ENCODE data around the gene RALA.
"Not testable (repeated sequence)": the region's sequence is repeated elsewhere in the genome, so short reads cannot be mapped to it uniquely, and the experiment has no call there.

Gene RALA

DNA sequence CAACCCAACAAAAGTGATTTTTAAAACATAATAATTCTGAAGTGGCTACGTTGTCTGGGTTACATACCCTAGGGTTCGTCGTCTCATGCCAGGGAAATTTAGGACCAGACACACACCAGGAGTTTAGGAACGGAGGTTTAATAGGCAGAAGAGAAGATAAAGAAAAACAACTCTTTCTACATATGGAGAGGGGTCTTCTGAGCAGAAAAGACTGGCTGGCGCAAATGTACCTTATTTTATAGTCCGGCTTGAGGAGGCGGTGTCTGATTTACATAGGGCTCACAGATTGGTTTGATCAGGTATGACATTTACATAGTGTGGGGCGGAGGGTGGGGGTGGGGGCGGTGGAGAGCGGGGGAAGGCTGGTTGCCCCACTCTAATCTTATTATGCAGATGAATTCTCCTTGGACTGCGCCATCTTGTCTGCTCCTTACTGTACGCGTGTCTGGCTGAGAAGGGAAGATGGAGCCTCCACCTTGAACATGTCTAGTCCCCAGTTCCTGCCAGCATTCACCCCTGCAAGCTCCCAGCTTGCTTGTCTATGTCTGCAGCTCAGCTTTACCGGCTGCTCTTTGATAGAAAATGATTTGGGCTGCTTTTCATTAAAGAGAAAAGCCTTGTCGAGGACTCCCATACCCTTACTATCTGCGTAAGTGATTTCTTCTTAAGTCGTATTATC, 98.7 kb downstream of the RALA start:
- DNase-seq (ENCODE audit: low read depth in 2 of 2, low spot score in 1 of 2): no peak

- DNase-seq (ENCODE audit: low read depth in 2 of 2, low spot score in 1 of 2): no peak
Measured at GRCh38 chr7:39727231-39728012, 104.0 kb downstream of the RALA start.

GRCh38 chr7:39732837-39733804, 109.7 kb downstream of the RALA start:
- peak; percentile 92 for DNase-seq (ENCODE audit: low read depth in 2 of 2, low spot score in 1 of 2)

DNA sequence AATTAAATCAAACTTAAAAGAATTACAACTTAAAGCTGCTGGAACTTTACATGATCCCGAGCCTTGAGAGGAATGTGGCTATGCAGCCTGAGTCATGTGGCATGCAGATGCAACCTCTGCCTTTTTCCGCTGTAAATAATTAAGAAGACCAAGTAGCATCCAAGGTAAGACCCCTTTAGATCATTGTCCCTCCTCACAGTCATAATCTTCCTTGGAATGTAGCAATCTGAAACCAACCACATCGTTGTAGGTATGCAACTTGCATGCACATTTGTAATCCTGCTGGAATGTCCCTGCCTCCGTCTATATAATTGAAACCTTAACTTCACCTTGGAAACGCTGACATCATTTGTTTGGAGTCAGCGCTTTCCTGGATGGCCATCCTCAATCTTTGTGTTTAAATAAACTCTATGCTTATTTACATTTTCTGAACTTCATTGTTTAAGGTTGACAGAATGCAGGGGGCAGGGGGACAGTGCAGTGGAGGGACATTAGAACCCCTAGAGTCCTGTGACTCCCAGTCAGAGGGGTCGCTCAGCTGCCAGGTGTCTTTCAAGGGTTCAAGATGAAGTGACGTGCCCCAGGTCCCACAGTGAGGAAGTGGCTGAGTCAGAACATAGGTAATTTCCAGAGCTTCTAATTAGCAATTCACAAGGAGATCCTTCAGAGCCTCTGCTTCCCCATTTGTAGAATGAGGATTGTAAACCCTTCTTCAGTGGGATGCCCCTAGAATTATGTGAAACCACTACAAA, 110.7 kb downstream of the RALA start:
- no peak for DNase-seq (ENCODE audit: low read depth in 2 of 2, low spot score in 1 of 2)

GRCh38 chr7:39734633-39735004, 111.2 kb downstream of the RALA start:
- DNase-seq (ENCODE audit: low read depth in 2 of 2, low spot score in 1 of 2): no peak

DNA sequence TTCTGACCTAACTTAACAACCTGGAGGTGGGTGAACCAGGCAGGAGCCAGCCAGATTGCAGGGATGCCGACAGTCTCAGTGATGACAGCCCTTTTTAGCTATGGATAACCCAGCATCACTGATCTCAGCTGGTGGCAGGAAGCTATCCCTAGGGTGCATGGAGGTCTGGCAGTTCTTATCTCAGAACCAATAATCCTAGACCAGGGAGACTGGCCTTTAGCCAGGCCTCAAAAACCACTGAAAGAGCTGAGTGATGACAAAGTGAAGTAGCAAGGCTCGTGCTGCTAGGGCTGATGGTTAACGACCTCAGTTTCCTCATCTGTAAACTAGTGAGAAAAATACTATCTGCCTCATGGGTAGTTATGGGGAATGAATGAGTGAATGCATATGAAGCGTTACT, 112.5 kb downstream of the RALA start:
- DNase-seq (ENCODE audit: low read depth in 2 of 2, low spot score in 1 of 2): no peak

DNA sequence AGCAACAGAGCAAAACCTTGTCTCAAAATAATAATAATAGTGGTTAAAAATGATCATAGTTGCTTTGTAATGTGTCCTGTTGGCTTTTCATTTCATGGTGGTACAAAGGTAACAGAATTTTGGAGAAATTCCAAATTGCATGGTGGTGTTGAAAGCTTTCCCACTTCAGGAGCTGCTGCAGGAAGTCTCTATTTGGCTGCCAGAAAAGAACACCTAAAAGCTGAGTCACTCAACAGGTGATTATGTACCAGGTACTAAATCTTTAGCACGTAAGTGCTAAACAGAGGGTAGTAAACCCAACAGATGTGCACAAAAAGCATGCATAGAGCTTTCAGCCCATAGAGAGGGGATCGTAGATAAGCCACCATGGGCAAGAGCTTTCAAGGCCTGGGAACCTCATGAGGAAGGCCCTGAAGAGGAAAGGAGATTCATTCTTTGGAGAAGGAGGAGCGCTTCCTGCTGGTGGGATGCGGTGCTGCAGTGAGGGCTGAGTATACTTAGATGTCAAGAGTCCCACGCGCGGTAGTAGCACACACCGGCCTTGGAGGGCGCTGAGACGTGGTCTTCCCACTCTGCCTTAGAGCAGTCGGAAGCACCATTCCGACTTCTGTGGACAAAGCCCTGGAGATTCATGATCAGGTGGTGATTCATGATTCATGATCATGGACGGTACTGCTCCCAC, 118.7 kb downstream of the RALA start:
- DNase-seq (ENCODE audit: low read depth in 2 of 2, low spot score in 1 of 2): no peak

GRCh38 chr7:39744620-39745019, 121.2 kb downstream of the RALA start:
- DNase-seq (ENCODE audit: low read depth in 2 of 2, low spot score in 1 of 2): no peak

DNA sequence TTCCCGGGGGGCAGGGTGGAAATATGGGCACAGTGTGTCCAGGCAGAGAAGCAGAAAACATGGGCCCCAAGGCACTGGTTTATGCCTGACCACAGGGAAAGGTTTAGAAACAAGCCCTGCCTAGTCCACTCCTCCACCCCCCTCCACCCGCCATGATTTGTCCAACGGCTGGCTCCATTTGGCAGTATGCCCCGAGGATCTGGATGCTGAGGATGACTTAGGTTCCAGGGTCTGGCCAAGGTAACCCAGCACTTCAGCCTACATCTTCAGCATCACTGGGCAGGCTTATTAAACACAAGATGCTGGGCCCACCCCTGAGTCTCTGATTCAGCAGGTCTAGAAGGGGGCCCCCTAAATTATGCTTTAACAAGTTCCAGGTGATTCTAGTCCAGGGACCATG, 121.9 kb downstream of the RALA start:
- no peak for DNase-seq (ENCODE audit: low read depth in 2 of 2, low spot score in 1 of 2)

- peak in 1 of 2 donors; percentile 29 for DNase-seq (ENCODE audit: low read depth in 2 of 2, low spot score in 1 of 2)
Measured at GRCh38 chr7:39746103-39746819, 122.9 kb downstream of the RALA start.

GRCh38 chr7:39749177-39749576, 125.8 kb downstream of the RALA start:
- no peak for DNase-seq (ENCODE audit: low read depth in 2 of 2, low spot score in 1 of 2)

DNA sequence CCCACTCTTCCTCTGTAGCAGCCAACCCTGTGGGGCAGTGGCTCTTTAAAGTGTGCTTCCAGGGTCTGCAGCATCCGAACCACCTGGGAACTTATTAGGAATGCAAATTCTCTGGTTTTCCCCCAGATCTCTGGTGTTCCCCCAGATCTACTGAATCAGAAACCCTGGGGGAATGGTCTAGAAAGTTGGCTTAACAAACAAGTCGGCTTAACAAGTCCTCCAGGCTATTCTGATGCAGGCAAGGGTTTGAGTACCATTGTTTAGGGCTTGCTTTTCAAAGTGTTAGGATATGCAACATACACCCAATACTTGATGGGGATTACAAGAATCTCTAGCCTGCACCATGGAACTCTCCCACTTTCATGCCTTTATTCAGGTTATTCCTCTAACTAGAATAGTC, 126.3 kb downstream of the RALA start:
- DNase-seq (ENCODE audit: low read depth in 2 of 2, low spot score in 1 of 2): no peak

- no peak for DNase-seq (ENCODE audit: low read depth in 2 of 2, low spot score in 1 of 2)
Measured at GRCh38 chr7:39750253-39751077, 127.1 kb downstream of the RALA start.

DNA sequence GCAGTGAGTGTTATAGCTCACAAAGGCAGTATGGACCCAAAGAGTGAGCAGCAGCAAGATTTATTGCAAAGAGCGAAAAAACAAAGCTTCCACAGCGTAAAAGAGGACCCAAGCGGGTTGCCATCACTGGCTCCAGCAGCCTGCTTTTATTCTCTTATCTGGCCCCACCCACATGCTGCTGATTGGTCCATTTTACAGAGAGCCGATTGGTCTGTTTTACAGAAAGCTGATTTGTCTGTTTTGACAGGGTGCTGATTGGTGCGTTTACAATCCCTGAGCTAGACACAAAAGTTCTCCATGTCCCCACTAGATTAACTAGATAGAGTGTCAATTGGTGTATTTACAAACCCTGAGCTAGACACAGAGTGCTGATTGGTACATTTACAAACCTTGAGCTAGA, 129.9 kb downstream of the RALA start:
- not testable (repeated sequence) for DNase-seq (ENCODE audit: low read depth in 2 of 2, low spot score in 1 of 2)

DNA sequence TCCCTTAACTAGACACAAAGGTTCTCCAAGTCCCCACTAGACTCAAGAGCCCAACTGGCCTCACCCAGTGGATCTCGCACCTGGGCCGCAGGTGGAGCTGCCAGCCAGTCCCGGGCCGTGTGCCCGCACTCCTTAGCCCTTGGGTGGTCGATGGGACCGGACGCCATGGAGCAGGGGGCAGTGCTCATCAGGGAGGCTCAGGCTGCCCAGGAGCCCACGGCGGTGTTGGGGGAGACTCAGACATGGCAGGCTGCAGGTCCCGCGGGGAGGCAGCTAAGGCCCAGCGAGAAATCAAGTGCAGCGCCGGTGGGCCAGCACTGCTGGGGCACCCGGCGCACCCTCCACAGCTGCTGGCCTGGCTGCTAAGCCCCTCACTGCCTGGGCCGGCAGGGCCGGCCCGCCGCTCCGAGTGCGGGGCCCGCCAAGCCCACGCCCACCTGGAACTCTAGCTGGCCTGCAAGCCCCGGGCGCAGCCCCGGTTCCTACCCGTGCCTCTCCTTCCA, 130.5 kb downstream of the RALA start:
- DNase-seq (ENCODE audit: low read depth in 2 of 2, low spot score in 1 of 2): no peak

- no peak for DNase-seq (ENCODE audit: low read depth in 2 of 2, low spot score in 1 of 2)
Measured at GRCh38 chr7:39754326-39755120, 131.2 kb downstream of the RALA start.

GRCh38 chr7:39757604-39758003, 134.2 kb downstream of the RALA start:
- no peak for DNase-seq (ENCODE audit: low read depth in 2 of 2, low spot score in 1 of 2)

Measured in stimulated activated CD8-positive, alpha-beta memory T cell treated with anti-CD3 and anti-CD28 coated beads, Interleukin-4, amount 100 ng/mL, for 1 hour (primary cell).